OCI-LY3 (cell line): ENCODE data around the gene GNAL.
"Not testable (repeated sequence)": the region's sequence is repeated elsewhere in the genome, so short reads cannot be mapped to it uniquely, and the experiment has no call there.

Source experiments
- H2AFZ ChIP-seq: fragments of 200-600, 300-600 bp; shearing (Covaris generic); 2 replicates; pipeline ENCODE4 v1.6.0; 2014; ENCODE audit warnings: antibody characterized with exemption, low read depth, low read length
- H3K27ac ChIP-seq: fragments of 200-600, 300-600 bp; sonication (generic); 2 replicates; pipeline ENCODE4 v1.5.1; 2014; ENCODE audit warnings: mild to moderate bottlenecking, low read length, moderate library complexity, mixed read lengths
- H3K27me3 ChIP-seq: fragments of 200-600, 300-600 bp; sonication (generic); 2 replicates; pipeline ENCODE4 v1.6.1; 2014; ENCODE audit warnings: low read depth, low read length, mixed read lengths
- H3K36me3 ChIP-seq: fragments of 200-600, 300-600 bp; sonication (generic); replicated peaks from 2 replicates; pipeline ENCODE3; 2014; ENCODE audit warnings: low read depth, low read length, mixed read lengths
- H3K4me1 ChIP-seq: fragments of 300-600, 200-600 bp; sonication (generic); 2 replicates; pipeline ENCODE4 v1.6.1; 2014; ENCODE audit warnings: low read length, mixed read lengths
- H3K4me2 ChIP-seq: fragments of 200-600, 300-600 bp; sonication (generic); 2 replicates; pipeline ENCODE4 v1.6.1; 2014; ENCODE audit warnings: low read length, mixed read lengths
- H3K4me3 ChIP-seq: fragments of 300-600, 200-600 bp; sonication (generic); 2 replicates; pipeline ENCODE4 v1.5.1; 2014; ENCODE audit warnings: antibody characterized with exemption, mild to moderate bottlenecking, low read length, moderate library complexity
- H3K79me2 ChIP-seq: fragments of 300-600, 200-600 bp; shearing (Covaris generic); 2 replicates; pipeline ENCODE4 v1.6.1; 2014; ENCODE audit warnings: mild to moderate bottlenecking, low read length, mixed read lengths
- H3K9ac ChIP-seq: fragments of 300-600, 200-600 bp; shearing (Covaris generic); 2 replicates; pipeline ENCODE4 v1.6.0; 2014; ENCODE audit warnings: mild to moderate bottlenecking, low read length, moderate library complexity
- H3K9me3 ChIP-seq: fragments of 200-600, 300-600 bp; shearing (Covaris generic); 2 replicates; pipeline ENCODE4 v1.6.1; 2014; ENCODE audit warnings: low read length, mixed read lengths; ENCODE audit not compliant: insufficient read depth
- H4K20me1 ChIP-seq: fragments of 200-600, 300-600 bp; sonication (generic); 2 replicates; pipeline ENCODE4 v1.6.1; 2016; ENCODE audit warnings: low read length, mixed read lengths; ENCODE audit not compliant: insufficient read depth
- EZH2phosphoT487 ChIP-seq: fragments of 200-600 bp; shearing (Covaris generic); IDR thresholded peaks from 2 replicates; pipeline ENCODE4 v1.6.1; 2018; ENCODE audit warnings: antibody characterized with exemption, mixed run types, low read depth
- TF ChIP-seq, protein P1 (sequence below): fragments of 200-600, 300-600 bp; sonication (generic); IDR thresholded peaks from 2 replicates; pipeline ENCODE4 v1.5.1; 2014; ENCODE audit warnings: antibody characterized with exemption, low read length, low read depth

GNAL gene

DNA sequence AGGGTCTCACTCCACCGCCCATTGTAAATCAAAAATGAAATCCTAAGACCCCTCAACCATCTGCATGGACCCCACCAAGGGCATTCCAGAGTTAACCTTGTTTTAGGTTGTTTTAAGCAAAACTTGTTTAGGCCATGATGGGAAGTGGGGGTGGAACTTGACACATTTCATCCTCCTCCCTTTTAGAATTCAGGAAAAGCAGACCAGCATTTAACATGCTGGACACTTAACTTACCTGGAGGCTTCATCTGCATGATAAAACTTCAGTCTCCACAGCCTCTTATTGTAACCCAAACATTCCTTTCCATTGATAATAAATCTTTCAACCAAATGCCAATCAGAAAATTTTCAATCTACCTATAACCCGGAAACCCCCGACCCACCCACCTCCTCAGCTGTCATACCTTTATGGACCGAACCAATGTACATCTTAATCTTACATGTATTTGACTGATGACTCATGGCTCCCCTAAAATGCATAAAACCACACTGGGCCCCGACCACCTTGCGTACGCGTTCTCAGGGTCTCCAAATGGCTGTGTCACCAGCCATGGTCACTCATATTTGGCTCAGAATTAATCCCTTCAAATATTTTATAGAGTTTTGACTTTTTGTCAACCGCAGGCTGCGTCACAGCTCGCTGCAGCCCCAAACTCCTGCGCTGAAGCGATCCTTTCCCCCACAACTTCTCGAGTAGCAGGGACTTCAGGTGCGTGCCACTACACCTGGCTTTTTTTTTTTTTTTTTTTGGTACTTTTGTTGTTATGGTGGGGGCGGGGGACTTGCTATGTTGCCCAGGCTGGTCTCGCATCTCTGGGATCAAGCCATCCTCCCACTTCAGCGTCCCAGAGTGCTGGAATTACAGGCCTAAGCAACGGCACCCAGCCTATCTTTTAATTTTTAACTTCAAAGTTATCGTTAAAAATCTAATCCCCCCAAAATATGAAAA lies 218.1 kb downstream of the GNAL start:
- no peaks in the 10 kb centered on the region for H3K27me3 ChIP-seq
- no peaks in the 10 kb centered on the region for H4K20me1 ChIP-seq
- no peak overlapping the region for H2AFZ ChIP-seq
- H3K4me3 ChIP-seq, result peak overlapping the region; percentile 80
- no peaks in the 10 kb centered on the region for H3K9me3 ChIP-seq
- H3K9ac ChIP-seq, result peak overlapping the region; percentile 84
- H3K36me3 ChIP-seq, result peaks cover 12% of the 10 kb centered on the region
- H3K4me1 ChIP-seq, result peaks cover 25% of the 10 kb centered on the region
- peak overlapping the region; percentile 67 for H3K27ac ChIP-seq
- H3K4me2 ChIP-seq, result peak overlapping the region; percentile 97
- peaks cover 19% of the 10 kb centered on the region for H3K79me2 ChIP-seq
- TF ChIP-seq, protein P1, sequence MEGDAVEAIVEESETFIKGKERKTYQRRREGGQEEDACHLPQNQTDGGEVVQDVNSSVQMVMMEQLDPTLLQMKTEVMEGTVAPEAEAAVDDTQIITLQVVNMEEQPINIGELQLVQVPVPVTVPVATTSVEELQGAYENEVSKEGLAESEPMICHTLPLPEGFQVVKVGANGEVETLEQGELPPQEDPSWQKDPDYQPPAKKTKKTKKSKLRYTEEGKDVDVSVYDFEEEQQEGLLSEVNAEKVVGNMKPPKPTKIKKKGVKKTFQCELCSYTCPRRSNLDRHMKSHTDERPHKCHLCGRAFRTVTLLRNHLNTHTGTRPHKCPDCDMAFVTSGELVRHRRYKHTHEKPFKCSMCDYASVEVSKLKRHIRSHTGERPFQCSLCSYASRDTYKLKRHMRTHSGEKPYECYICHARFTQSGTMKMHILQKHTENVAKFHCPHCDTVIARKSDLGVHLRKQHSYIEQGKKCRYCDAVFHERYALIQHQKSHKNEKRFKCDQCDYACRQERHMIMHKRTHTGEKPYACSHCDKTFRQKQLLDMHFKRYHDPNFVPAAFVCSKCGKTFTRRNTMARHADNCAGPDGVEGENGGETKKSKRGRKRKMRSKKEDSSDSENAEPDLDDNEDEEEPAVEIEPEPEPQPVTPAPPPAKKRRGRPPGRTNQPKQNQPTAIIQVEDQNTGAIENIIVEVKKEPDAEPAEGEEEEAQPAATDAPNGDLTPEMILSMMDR, result no peak
- TF ChIP-seq EZH2phosphoT487, result no peak

DNA sequence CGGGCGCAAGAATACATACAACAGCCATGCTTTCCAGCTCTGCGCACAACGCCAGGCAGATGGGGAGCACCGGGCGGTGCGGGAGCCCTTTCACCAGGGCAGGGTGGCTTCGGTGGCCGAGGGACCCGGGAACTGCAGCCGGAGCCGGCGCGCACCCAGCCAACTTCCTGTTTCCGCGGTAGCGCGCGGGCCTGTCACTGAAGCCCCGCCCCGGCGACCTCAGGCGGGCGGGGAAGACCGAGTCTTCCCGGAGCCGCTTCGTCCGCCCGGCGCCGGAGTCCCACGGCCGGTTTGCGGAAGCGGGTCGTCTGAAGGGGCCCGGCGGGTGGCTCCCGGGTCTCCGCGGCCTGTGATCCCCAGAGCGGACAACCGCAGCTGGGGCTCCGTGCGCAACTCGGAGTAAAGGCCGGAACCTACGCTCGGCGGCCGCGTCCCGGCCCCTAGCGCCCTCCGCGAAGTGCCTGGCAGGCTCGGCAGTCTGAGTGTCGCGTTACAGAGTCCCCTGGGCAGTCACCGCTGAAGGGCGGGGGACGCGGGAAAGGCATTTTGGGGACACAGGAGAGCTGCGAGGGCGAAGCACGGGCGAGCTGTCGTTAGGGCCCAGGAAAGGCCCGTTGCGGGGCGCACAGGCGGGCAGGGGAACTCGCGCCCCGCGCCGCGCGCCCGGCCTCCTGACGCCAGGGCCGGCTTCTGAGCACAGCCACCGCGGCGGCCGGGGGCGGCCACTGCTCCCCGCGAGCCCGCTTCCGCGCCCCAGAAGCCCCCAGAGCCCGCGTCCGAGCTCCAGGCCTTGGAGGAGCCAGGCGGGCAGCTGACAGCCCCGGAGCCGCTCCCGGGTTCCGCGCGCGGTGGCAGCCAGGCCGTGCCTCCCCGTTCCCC lies 219.4 kb downstream of the GNAL start, which contains the start of gene MPPE1:
Gene MPPE1, minus strand, starts transcription at position 136 of the 879 bp plus-strand sequence. CDS start 11,053 bp downstream, outside the sequence.
- no peaks in the 10 kb centered on the region for H4K20me1 ChIP-seq
- H3K27ac ChIP-seq, result peak within 1 kb of the TSS; percentile 67
- TF ChIP-seq EZH2phosphoT487, result no peak
- TF ChIP-seq, protein P1, result no peak
- no peaks in the 10 kb centered on the region for H3K27me3 ChIP-seq
- H2AFZ ChIP-seq, result 0 out of 2 replicates have a peak within 1 kb of the TSS, but pooled peaks have one; percentile 48
- peak within 1 kb of the TSS; percentile 80 for H3K4me3 ChIP-seq
- peak within 1 kb of the TSS; percentile 84 for H3K9ac ChIP-seq
- peaks cover 19% of the 10 kb centered on the region for H3K79me2 ChIP-seq
- peaks cover 25% of the 10 kb centered on the region for H3K4me1 ChIP-seq
- peak within 1 kb of the TSS; percentile 97 for H3K4me2 ChIP-seq
- no peaks in the 10 kb centered on the region for H3K9me3 ChIP-seq
- peaks cover 7% of the 10 kb centered on the region for H3K36me3 ChIP-seq

DNA sequence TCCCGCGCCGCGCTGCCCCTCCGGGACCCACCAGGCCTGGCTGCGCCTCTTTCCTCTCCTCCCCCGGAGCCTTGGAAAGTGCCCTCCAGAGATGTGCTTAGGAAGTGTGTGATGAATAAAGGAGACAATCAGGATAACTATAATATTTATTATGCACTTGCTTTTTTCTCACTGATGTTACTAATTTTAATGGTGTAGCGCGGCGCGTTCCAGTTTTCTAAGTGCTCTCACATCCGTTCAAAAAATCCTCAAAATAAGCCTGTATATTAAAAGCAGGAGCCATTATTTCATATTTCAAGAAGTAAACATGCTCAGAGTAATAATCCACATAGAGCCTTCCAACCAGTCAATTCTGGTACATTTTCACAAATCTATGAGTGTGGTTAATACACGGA lies 220.0 kb downstream of the GNAL start:
- Histone ChIP-seq H3K79me2 (peaks cover 19% of the 10 kb centered on the region), H3K4me2 (peak overlapping the region; percentile 65), H3K27me3 (no peaks in the 10 kb centered on the region), H3K36me3 (peaks cover 7% of the 10 kb centered on the region), H3K4me1 (peaks cover 25% of the 10 kb centered on the region), H3K27ac (peak overlapping the region; percentile 67), H3K4me3 (peak overlapping the region; percentile 80), H3K9me3 (no peaks in the 10 kb centered on the region), H4K20me1 (no peaks in the 10 kb centered on the region), H2AFZ (0 out of 2 replicates have a peak overlapping the region, but pooled peaks have one; percentile 48), H3K9ac (peak overlapping the region; percentile 84)
- TF ChIP-seq EZH2phosphoT487, result no peak

DNA sequence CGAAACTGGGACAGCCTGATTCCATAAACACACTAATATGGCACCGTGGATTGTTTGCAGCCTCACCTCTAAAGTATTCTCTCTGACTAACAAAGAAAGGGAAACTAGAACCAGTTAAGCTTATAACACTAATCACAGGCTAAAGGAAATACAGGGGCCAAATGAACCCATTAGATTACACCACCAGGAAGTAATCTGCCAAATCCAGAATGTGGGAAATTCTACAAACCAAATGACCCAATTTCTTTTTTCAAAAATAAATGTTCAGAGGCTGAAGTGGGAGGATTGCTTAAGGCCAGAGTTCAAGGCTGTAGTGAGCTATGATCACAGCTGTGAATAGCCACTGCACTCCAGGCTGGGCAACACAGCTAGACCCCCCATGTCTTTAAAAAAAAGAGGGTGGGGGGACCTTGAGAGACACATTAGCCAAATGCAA lies 220.5 kb downstream of the GNAL start:
- peak overlapping the region; percentile 80 for H3K4me3 ChIP-seq

DNA sequence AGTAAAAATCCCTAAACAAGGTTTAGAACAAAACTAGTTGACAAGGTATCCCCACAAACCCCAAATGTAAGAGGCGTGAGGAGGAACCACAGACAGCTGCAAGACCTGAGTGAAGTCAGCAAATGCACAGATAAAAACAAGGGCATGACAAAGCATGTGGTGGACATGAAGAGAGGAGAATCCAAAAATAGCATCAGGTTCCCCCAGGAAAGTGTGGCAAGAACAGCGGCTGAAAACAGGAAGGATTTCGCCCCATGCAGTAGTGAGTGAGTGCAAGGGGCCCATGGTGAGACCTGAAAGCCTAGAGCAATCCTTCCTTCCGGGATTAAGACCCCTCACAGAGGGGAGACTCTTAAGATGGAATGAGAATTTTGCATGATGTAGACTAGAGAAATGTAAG lies 227.8 kb downstream of the GNAL start:
- H3K27ac ChIP-seq, H4K20me1 ChIP-seq, H2AFZ ChIP-seq, H3K4me2 ChIP-seq, H3K9ac ChIP-seq, H3K27me3 ChIP-seq, H3K4me3 ChIP-seq, H3K9me3 ChIP-seq, H3K4me1 ChIP-seq, H3K79me2 ChIP-seq, H3K36me3 ChIP-seq: not testable (repeated sequence)

More for the DNA sequence above, 220.5 kb downstream of the GNAL start:
- H3K36me3 ChIP-seq, result peaks cover 7% of the 10 kb centered on the region
- no peaks in the 10 kb centered on the region for H3K27me3 ChIP-seq
- no peaks in the 10 kb centered on the region for H3K9me3 ChIP-seq
- no peaks in the 10 kb centered on the region for H4K20me1 ChIP-seq
- peaks cover 19% of the 10 kb centered on the region for H3K79me2 ChIP-seq
- H3K27ac ChIP-seq, result no peak overlapping the region
- no peak overlapping the region for H2AFZ ChIP-seq
- peak overlapping the region; percentile 84 for H3K9ac ChIP-seq
- TF ChIP-seq EZH2phosphoT487, result no peak
- TF ChIP-seq, protein P1, result no peak
- H3K4me1 ChIP-seq, result peaks cover 25% of the 10 kb centered on the region
- peak overlapping the region; percentile 65 for H3K4me2 ChIP-seq

DNA sequence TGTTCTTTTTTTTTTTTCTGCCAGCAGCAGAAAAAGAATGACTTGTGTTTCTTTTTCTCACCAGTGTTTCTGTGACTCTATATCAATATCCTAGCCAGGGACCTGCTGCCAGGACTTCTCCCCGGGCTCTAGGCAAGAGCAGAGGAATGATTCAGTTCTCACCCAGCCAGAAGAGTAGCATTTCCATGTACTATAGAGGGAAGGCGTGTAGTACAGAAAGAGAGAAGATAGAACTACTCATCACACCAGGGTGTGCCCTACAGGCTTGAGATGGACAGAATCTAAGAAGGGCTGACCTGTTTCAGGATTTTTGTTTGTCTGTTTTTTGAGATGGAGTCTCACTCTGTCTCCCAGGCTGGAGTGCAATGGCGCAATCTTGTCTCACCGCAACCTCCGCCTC lies 230.5 kb downstream of the GNAL start:
- H3K4me1 ChIP-seq, result peaks cover 13% of the 10 kb centered on the region
- not testable (repeated sequence) for H3K36me3 ChIP-seq, H3K27me3 ChIP-seq

More for the DNA sequence above, 230.5 kb downstream of the GNAL start:
- H3K9me3 ChIP-seq, H3K79me2 ChIP-seq, H3K4me3 ChIP-seq, H4K20me1 ChIP-seq, H3K27ac ChIP-seq, H2AFZ ChIP-seq, H3K4me2 ChIP-seq, H3K9ac ChIP-seq: not testable (repeated sequence)
